ENCODE results near the gene DNAJC21.
A peak's percentile ranks its signal among the peaks of the same experiment; 100 is the strongest.

The DNAJC21 gene

DNA sequence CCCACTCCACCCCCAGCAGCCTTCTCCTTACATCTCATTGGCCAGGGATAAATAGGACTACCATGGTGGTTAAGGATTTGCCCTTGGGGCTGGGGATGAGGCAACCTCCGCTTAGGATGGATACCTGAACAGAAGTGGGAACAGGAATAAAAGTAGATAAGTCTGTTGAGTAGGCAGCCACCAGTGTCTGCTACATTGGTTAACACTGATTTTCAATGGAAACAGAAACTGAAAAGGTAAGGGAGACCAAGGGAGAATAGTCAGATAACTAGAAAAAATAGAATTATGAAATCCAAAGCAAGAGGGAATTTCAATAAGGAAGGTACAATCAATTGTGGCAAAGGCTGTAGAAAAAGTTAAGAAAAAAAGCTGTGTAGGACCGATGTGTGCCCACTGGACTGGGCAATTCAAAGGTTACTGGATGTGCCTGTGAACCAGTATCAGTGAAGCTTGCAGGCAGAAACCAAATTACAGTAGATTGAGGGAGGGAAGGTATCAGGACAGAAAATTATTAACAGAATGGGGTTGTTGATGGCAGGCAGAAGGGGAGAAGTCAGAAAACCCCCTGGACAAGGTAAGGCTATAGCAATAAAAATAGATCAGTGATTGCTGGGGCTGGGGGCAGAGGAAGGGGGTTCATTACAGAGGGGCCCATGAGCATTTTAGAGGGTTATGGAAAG lies 48.7 kb downstream of the DNAJC21 start:
- Histone ChIP-seq H3K27ac (ENCODE audit: low read depth, low read length, severe bottlenecking) (no peak overlapping the region), H3K4me3 (ENCODE audit: extremely low read depth, insufficient read depth, low read length, poor library complexity, severe bottlenecking) (no peak overlapping the region), H3K4me1 (ENCODE audit: control insufficient read depth, insufficient read depth, low read length, poor library complexity, severe bottlenecking) (peaks cover 5% of the 10 kb centered on the region), H3K9me3 (ENCODE audit: control insufficient read depth, low read length) (no peaks in the 10 kb centered on the region), H3K36me3 (ENCODE audit: control insufficient read depth, insufficient read depth, low read length) (no peaks in the 10 kb centered on the region)
- 67 to 93% methylated on average over 1 of the region's 2 CpGs for WGBS, 2 experiments (ENCODE audit: insufficient coverage in 2 of 2)

DNA sequence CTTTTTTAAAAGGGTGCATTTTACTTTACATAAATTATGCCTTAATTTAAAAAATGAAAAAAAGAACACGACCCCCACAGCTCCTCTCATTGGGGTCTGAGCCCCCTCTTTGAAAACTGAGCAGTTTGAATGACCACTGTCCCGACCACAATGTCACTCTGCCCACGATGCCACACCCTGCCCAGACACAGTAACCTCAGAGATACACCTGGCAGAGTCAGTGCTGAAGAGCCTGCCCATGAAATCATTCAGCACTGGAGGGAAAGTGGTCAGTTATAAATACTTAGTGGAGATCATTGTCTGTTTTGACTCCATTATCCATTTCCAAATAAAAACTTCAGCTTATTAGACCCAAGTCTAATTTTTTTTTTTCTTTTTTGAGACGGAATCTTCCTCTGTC lies 49.3 kb downstream of the DNAJC21 start:
- Histone ChIP-seq H3K9me3 (ENCODE audit: control insufficient read depth, low read length) (no peaks in the 10 kb centered on the region), H3K4me1 (ENCODE audit: control insufficient read depth, insufficient read depth, low read length, poor library complexity, severe bottlenecking) (peaks cover 5% of the 10 kb centered on the region), H3K4me3 (ENCODE audit: extremely low read depth, insufficient read depth, low read length, poor library complexity, severe bottlenecking) (no peak overlapping the region), H3K36me3 (ENCODE audit: control insufficient read depth, insufficient read depth, low read length) (no peaks in the 10 kb centered on the region), H3K27ac (ENCODE audit: low read depth, low read length, severe bottlenecking) (no peak overlapping the region)
- 75% methylated on average over 3 of the region's 4 CpGs; no CpG with 5 or more reads in 1 of the 2 experiments for WGBS, 2 experiments (ENCODE audit: insufficient coverage in 2 of 2)

DNA sequence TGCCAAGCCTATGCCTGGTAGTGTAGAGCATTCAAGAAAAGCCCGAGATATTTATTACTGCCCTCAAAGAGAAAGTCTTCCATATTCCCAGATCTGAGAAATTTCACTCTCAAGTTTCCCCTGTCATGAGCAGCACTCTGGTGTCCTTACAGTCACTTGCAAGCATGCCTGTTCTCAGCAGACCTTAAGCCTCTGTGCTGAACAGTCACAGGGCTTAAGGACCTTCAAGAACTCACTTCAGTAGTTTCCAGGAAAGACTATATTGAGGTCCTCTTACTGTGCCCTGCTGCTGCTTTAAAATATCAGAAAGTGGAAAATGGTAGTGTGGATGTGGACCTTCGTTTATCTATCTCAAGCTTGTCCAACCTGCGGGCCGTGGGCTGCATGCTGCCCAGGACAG lies 53.5 kb downstream of the DNAJC21 start:
- Histone ChIP-seq H3K36me3 (ENCODE audit: control insufficient read depth, insufficient read depth, low read length) (no peaks in the 10 kb centered on the region), H3K27ac (ENCODE audit: low read depth, low read length, severe bottlenecking) (no peak overlapping the region), H3K4me1 (ENCODE audit: control insufficient read depth, insufficient read depth, low read length, poor library complexity, severe bottlenecking) (no peaks in the 10 kb centered on the region), H3K4me3 (ENCODE audit: extremely low read depth, insufficient read depth, low read length, poor library complexity, severe bottlenecking) (no peak overlapping the region), H3K9me3 (ENCODE audit: control insufficient read depth, low read length) (peaks cover 20% of the 10 kb centered on the region)
- 33% methylated on average over 1 of the region's 4 CpGs; no CpG with 5 or more reads in 1 of the 2 experiments for WGBS, 2 experiments (ENCODE audit: insufficient coverage in 2 of 2)

DNA sequence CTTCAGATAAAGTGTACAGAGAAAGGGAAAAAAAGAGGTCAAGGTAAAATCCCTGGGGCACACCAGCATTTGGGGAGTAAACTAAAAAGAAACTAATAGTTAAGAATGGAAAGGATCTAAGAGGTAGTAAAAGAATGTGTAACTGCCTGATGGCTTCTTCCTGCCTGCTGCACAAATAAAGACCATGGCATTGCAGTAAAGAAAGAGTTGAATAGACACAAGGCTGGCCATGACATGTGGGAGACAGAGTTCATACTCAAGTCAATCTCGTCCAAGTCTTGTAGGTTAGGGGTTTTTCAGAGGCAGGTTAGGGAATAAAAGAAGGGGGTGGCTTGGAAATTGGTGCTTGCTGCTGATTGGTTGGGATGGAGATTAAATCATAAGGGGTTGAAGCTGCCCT lies 57.6 kb downstream of the DNAJC21 start:
- WGBS, 2 experiments (ENCODE audit: insufficient coverage in 2 of 2) = 85 to 100% methylated on average over 1 of the region's 1 CpG
- Histone ChIP-seq H3K27ac (ENCODE audit: low read depth, low read length, severe bottlenecking) (no peak overlapping the region), H3K36me3 (ENCODE audit: control insufficient read depth, insufficient read depth, low read length) (no peaks in the 10 kb centered on the region), H3K9me3 (ENCODE audit: control insufficient read depth, low read length) (peaks cover 21% of the 10 kb centered on the region), H3K4me3 (ENCODE audit: extremely low read depth, insufficient read depth, low read length, poor library complexity, severe bottlenecking) (no peak overlapping the region), H3K4me1 (ENCODE audit: control insufficient read depth, insufficient read depth, low read length, poor library complexity, severe bottlenecking) (peaks cover 2% of the 10 kb centered on the region)

DNA sequence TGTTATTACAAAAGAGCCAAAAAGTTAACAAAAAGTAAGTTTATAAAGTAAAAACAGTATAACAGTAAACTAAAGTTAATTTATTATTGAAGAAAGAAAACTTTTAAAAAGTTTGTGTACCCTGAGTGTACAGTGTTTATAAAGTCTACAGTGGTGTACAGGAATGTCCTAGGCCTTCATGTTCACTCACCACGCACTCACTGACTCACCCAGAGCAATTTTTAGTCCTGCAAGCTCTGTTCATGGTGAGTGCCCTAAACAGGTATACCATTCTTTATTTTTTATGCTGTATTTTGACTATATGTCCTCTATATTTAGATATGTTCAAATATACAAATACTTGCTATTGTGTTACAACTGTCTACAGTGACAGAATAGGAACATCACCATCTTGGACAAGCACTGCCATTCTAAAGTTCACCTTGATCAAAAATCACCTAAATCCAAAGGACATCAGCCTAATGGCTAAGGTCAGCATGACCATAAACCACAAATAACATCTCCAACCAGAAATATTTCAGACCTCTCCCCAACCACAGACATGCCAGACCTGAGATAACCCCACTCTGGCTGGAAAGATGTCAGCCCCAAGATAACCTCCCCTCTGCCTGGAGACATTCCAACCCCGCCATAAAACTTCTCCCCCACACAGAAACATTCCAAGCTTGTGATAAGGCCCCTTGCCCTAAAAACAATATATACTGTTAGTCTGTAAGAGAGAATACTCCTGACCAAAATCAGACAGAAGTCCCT lies 62.3 kb downstream of the DNAJC21 start:
- Histone ChIP-seq H3K4me3 (ENCODE audit: extremely low read depth, insufficient read depth, low read length, poor library complexity, severe bottlenecking) (no peak overlapping the region), H3K9me3 (ENCODE audit: control insufficient read depth, low read length) (peaks cover 22% of the 10 kb centered on the region), H3K27ac (ENCODE audit: low read depth, low read length, severe bottlenecking) (peak overlapping the region; percentile 39), H3K4me1 (ENCODE audit: control insufficient read depth, insufficient read depth, low read length, poor library complexity, severe bottlenecking) (peaks cover 7% of the 10 kb centered on the region), H3K36me3 (ENCODE audit: control insufficient read depth, insufficient read depth, low read length) (no peaks in the 10 kb centered on the region)
- 100% methylated on average over 1 of the region's 2 CpGs; no CpG with 5 or more reads in 1 of the 2 experiments for WGBS, 2 experiments (ENCODE audit: insufficient coverage in 2 of 2)

DNA sequence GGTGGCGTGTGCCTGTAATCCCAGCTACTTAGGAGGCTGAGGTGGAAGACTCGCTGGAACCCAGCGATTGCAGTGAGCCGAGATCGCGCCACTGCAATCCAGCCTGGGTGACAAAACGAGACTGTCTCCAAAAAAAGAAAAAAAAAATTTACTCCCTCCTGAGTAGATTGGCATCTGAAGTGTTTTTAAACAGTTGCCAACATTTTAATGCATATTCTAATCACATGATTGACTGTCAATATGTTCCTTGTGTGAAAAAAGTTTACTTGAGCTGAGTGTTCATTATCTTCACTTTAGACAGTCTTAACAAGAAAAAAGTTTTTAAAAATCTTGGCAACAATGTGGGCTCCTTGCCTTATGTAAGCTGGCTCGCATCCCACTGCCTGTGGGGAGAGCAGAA lies 64.6 kb downstream of the DNAJC21 start:
- peaks cover 19% of the 10 kb centered on the region for H3K9me3 ChIP-seq (ENCODE audit: control insufficient read depth, low read length)
- WGBS, 2 experiments (ENCODE audit: insufficient coverage in 2 of 2) = 81 to 93% methylated on average over 2 of the region's 8 CpGs
- no peak overlapping the region for H3K4me3 ChIP-seq (ENCODE audit: extremely low read depth, insufficient read depth, low read length, poor library complexity, severe bottlenecking)
- H3K36me3 ChIP-seq (ENCODE audit: control insufficient read depth, insufficient read depth, low read length) = no peaks in the 10 kb centered on the region
- no peak overlapping the region for H3K27ac ChIP-seq (ENCODE audit: low read depth, low read length, severe bottlenecking)
- H3K4me1 ChIP-seq (ENCODE audit: control insufficient read depth, insufficient read depth, low read length, poor library complexity, severe bottlenecking) = peaks cover 7% of the 10 kb centered on the region

DNA sequence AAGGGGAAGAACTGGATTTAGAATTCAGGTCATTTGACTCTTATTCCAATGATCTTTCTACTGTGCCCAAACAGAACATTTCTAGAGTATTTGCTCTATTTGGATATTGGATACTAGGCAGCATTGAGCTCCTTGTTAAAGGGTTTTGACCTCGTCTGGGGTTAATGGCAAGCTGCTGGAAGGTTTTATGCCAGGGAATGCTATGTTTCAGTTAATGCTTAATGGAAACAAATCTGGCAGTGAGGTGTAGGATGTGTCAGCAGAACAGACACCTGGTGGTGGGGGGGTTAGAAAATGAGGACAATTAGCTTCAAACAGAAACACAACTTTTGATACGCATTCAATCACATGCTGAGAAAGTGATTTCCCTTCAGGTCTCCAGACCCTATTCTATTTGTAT lies 66.9 kb downstream of the DNAJC21 start:
- H3K27ac ChIP-seq (ENCODE audit: low read depth, low read length, severe bottlenecking) = no peak overlapping the region
- H3K4me3 ChIP-seq (ENCODE audit: extremely low read depth, insufficient read depth, low read length, poor library complexity, severe bottlenecking) = no peak overlapping the region
- H3K36me3 ChIP-seq (ENCODE audit: control insufficient read depth, insufficient read depth, low read length) = no peaks in the 10 kb centered on the region
- H3K9me3 ChIP-seq (ENCODE audit: control insufficient read depth, low read length) = peaks cover 19% of the 10 kb centered on the region
- 88 to 89% methylated on average over 1 to 2 of the region's 2 CpGs for WGBS, 2 experiments (ENCODE audit: insufficient coverage in 2 of 2)
- peaks cover 7% of the 10 kb centered on the region for H3K4me1 ChIP-seq (ENCODE audit: control insufficient read depth, insufficient read depth, low read length, poor library complexity, severe bottlenecking)

DNA sequence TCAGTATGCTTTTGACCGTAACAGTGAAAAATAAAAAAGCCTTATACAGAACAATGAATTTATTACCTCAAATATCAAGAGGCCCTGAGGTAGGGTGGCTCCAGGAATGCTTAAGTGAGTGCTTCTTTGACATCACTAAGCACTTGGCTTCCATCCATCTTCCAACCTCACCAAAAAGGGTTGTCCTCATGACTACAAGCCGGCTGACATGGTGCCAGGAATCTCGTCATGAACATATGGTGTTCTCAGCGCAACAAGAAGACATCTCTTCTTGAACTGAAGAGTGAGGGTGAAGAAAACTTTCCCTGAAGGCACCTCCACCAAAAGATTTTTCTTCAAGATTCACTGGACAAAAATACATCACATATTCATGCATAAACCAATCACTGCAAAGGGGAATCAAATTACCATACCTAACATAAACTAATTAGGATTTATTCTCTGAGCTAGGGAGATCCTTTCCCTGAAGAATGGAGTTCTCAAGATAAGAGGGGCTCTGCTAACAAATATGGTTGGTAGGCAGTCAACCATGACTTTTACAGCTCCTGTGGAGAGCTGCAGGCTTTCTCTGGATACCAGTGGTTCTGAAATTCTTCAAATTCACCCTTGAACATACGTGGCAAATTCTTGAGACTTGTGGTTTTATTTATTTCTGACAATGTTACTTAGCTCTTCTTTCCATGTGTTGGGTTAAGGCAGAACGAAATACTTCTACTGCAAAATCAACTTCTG lies 68.9 kb downstream of the DNAJC21 start:
- Histone ChIP-seq H3K9me3 (ENCODE audit: control insufficient read depth, low read length) (peaks cover 5% of the 10 kb centered on the region), H3K4me1 (ENCODE audit: control insufficient read depth, insufficient read depth, low read length, poor library complexity, severe bottlenecking) (no peaks in the 10 kb centered on the region), H3K36me3 (ENCODE audit: control insufficient read depth, insufficient read depth, low read length) (no peaks in the 10 kb centered on the region), H3K4me3 (ENCODE audit: extremely low read depth, insufficient read depth, low read length, poor library complexity, severe bottlenecking) (no peak overlapping the region), H3K27ac (ENCODE audit: low read depth, low read length, severe bottlenecking) (no peak overlapping the region)
- WGBS, 2 experiments (ENCODE audit: insufficient coverage in 2 of 2) = 100% methylated on average over 3 of the region's 6 CpGs; no CpG with 5 or more reads in 1 of the 2 experiments

DNA sequence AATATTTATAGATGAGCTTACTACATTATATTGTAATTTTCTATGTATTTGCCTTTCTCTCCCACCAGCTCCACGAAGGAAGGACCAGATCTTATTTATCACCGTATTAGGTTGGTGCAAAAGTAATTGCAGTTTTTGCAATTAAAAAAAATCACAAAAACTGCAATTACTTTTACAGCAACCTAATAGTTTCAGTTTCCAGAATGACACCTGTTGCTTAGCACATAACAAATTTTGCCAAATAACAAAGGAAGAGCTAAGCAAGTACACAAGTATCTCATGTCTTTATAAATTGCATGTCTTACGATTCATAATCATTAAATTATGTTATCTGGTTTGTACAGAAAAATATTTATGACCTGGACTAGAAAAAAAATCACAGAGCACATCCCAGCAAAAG lies 72.5 kb downstream of the DNAJC21 start:
- Histone ChIP-seq H3K4me3 (ENCODE audit: extremely low read depth, insufficient read depth, low read length, poor library complexity, severe bottlenecking) (no peak overlapping the region), H3K36me3 (ENCODE audit: control insufficient read depth, insufficient read depth, low read length) (no peaks in the 10 kb centered on the region), H3K27ac (ENCODE audit: low read depth, low read length, severe bottlenecking) (no peak overlapping the region), H3K9me3 (ENCODE audit: control insufficient read depth, low read length) (no peaks in the 10 kb centered on the region), H3K4me1 (ENCODE audit: control insufficient read depth, insufficient read depth, low read length, poor library complexity, severe bottlenecking) (no peaks in the 10 kb centered on the region)
- WGBS, 2 experiments (ENCODE audit: insufficient coverage in 2 of 2) = 100% methylated on average over 1 of the region's 3 CpGs; no CpG with 5 or more reads in 1 of the 2 experiments

DNA sequence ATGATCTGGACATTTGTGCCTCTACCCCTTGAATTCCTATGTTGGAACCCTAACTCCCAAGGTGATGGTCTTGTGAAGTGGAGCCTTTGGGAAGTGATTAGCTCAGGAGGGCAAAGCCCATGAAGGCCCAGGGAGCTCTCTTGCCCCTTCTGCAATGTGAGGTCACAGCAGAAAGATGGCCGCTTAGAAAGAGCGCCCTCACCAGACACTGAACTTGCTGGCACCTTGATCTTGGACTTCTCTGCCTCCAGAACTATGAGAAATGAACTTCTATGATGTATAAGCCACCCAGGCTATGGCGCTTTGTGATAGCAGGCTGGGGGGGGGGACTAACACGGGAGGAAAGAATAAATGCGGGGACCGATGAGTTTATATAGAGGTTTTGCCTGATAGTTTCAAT lies 73.1 kb downstream of the DNAJC21 start:
- Histone ChIP-seq H3K4me1 (ENCODE audit: control insufficient read depth, insufficient read depth, low read length, poor library complexity, severe bottlenecking) (no peaks in the 10 kb centered on the region), H3K4me3 (ENCODE audit: extremely low read depth, insufficient read depth, low read length, poor library complexity, severe bottlenecking) (no peak overlapping the region), H3K27ac (ENCODE audit: low read depth, low read length, severe bottlenecking) (no peak overlapping the region), H3K9me3 (ENCODE audit: control insufficient read depth, low read length) (no peaks in the 10 kb centered on the region), H3K36me3 (ENCODE audit: control insufficient read depth, insufficient read depth, low read length) (no peaks in the 10 kb centered on the region)
- WGBS, 2 experiments (ENCODE audit: insufficient coverage in 2 of 2) = 84 to 95% methylated on average over 4 to 5 of the region's 6 CpGs
